HG03520 (cell line): ENCODE data around the gene SLC8A3.
"Not testable (repeated sequence)": the region's sequence is repeated elsewhere in the genome, so short reads cannot be mapped to it uniquely, and the experiment has no call there.

ENCODE experiments used
- ATAC-seq: cut with Tn5 transposase; IDR thresholded peaks from one replicate; pipeline ENCODE4 v1.9.1; 2021; ENCODE audit warnings: mild to moderate bottlenecking, moderate library complexity; ENCODE audit not compliant: unreplicated experiment

SLC8A3 gene

GRCh38 chr14:70188659-70189455 lies at the start of gene SLC8A3:
SLC8A3 (minus strand) TSS chr14:70188951; CDS start chr14:70168422, 20,529 bp downstream.
- no peak for ATAC-seq

GRCh38 chr14:70237710-70238109 lies 49.0 kb upstream of the SLC8A3 start:
- no peak for ATAC-seq

- no peak for ATAC-seq
Measured at GRCh38 chr14:70234066-70234950, 45.6 kb upstream of the SLC8A3 start.

- ATAC-seq, result not testable (repeated sequence)
Measured at GRCh38 chr14:70231756-70232544, 43.2 kb upstream of the SLC8A3 start.

- not testable (repeated sequence) for ATAC-seq
Measured at GRCh38 chr14:70229877-70230640, 41.3 kb upstream of the SLC8A3 start.

- no peak for ATAC-seq
Measured at GRCh38 chr14:70213721-70214282, 25.1 kb upstream of the SLC8A3 start.

GRCh38 chr14:70212752-70213151 lies 24.0 kb upstream of the SLC8A3 start:
- ATAC-seq, result no peak

GRCh38 chr14:70208380-70208779 lies 19.6 kb upstream of the SLC8A3 start:
- ATAC-seq, result no peak

- ATAC-seq, result no peak
Measured at GRCh38 chr14:70203686-70204085, 14.9 kb upstream of the SLC8A3 start.

GRCh38 chr14:70201994-70202393 lies 13.2 kb upstream of the SLC8A3 start:
- no peak for ATAC-seq

GRCh38 chr14:70193396-70193795 lies 4.6 kb upstream of the SLC8A3 start:
- no peak for ATAC-seq

GRCh38 chr14:70192915-70193314 lies 4.2 kb upstream of the SLC8A3 start:
- ATAC-seq, result no peak

GRCh38 chr14:70190156-70190555 lies 1.4 kb upstream of the SLC8A3 start:
- ATAC-seq, result no peak

- ATAC-seq, result no peak
Measured at GRCh38 chr14:70189456-70190077, 816 bp upstream of the SLC8A3 start.

GRCh38 chr14:70188322-70188658 lies 461 bp downstream of the SLC8A3 start:
- ATAC-seq, result no peak

- no peak for ATAC-seq
Measured at GRCh38 chr14:70186900-70187451, 1.8 kb downstream of the SLC8A3 start.

- no peak for ATAC-seq
Measured at GRCh38 chr14:70183991-70184390, 4.8 kb downstream of the SLC8A3 start.

GRCh38 chr14:70181276-70181675 lies 7.5 kb downstream of the SLC8A3 start:
- no peak for ATAC-seq

- ATAC-seq, result no peak
Measured at GRCh38 chr14:70180718-70181117, 8.0 kb downstream of the SLC8A3 start.
